ENCODE data around the gene CPED1.

Gene CPED1

DNA sequence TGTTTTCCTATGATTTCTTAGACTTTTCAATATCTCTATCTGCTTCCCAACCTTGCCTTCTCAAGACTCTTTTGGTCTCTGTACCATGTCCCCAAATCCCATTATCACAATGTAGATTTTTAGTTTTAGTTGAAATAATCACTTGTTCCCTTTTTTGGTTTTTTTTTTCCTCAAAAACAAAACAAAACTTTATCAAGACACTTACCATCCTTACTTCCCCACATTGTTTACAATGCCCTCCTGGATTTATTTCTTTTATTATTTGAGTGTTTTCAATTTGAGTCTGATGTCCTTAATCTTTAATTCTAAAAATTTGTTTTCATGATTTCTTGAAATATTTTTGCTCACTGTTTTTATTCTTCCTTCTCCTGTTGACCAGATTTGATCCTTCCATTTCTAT, 112.6 kb downstream of the CPED1 start:
- DNase-seq (ENCODE audit: low read depth) = no peak
- TF ChIP-seq, protein P1, sequence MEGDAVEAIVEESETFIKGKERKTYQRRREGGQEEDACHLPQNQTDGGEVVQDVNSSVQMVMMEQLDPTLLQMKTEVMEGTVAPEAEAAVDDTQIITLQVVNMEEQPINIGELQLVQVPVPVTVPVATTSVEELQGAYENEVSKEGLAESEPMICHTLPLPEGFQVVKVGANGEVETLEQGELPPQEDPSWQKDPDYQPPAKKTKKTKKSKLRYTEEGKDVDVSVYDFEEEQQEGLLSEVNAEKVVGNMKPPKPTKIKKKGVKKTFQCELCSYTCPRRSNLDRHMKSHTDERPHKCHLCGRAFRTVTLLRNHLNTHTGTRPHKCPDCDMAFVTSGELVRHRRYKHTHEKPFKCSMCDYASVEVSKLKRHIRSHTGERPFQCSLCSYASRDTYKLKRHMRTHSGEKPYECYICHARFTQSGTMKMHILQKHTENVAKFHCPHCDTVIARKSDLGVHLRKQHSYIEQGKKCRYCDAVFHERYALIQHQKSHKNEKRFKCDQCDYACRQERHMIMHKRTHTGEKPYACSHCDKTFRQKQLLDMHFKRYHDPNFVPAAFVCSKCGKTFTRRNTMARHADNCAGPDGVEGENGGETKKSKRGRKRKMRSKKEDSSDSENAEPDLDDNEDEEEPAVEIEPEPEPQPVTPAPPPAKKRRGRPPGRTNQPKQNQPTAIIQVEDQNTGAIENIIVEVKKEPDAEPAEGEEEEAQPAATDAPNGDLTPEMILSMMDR (conservative IDR thresholded peaks at IDR 0.05; ENCODE audit: low read length) = no peak
- no peak overlapping the region for H3K4me3 ChIP-seq (ENCODE audit: low read length)

DNA sequence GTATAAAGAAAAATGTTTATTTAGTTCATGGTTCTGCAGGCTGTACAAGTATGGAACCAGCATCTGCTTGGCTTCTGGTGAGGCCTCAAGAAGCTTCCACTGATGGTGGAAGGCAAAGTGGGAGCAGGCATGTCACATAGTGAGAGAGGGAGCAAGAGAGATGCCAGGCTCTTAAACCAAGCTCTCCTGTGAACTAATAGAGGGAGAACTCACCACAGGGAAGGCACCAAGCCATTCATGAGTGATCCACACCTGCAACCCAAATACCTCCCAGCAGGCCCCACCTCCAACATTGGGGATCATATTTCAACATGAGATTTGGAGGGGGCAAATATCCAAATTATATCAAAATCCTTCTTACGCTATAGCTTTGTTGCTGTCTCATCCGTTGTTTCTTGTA, 113.1 kb downstream of the CPED1 start:
- DNase-seq (ENCODE audit: low read depth) = no peak
- no peak overlapping the region for H3K4me3 ChIP-seq (ENCODE audit: low read length)
- TF ChIP-seq, protein P1 (conservative IDR thresholded peaks at IDR 0.05; ENCODE audit: low read length) = no peak

DNA sequence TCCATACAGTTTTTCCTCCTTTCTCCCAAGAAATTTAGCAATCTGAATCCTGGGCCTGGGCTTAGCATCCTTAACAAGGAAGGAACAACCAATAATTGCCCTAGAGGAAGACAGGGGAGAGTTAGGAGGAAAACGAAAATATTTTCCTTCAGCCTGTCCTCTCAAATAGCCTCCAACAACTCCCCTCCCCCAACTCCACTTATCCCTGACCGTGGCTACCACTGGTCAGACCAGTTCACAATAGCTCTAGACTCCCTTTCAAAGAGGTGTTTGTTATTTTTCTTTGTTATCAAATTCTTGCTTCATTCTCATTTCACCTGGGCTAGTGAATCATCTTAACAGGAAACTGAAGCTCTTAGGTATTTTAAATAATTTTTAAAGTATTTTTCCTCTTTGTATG, 114.1 kb downstream of the CPED1 start:
- TF ChIP-seq, protein P1 (conservative IDR thresholded peaks at IDR 0.05; ENCODE audit: low read length) = no peak
- no peak for DNase-seq (ENCODE audit: low read depth)
- no peak overlapping the region for H3K4me3 ChIP-seq (ENCODE audit: low read length)

DNA sequence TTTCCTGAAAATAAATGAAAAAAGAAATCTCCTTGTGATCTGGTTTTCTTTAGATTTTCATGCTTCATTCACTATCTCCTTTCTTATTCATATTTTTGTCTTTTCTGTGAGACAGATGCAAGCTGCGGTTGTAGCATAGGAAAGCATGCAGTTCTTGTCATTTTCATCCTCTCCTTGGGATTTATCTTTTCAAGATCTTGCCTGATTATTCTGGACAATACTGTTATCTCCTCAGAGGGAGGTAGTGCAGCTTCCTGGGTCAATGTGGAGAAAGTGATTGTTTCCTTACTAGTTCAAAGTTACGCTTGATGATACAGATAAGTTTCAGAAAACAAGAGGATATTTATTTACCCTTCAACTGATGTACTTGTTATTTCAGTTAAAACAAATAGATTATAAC, 114.6 kb downstream of the CPED1 start:
- TF ChIP-seq, protein P1 (conservative IDR thresholded peaks at IDR 0.05; ENCODE audit: low read length) = no peak
- no peak overlapping the region for H3K4me3 ChIP-seq (ENCODE audit: low read length)
- DNase-seq (ENCODE audit: low read depth) = no peak

DNA sequence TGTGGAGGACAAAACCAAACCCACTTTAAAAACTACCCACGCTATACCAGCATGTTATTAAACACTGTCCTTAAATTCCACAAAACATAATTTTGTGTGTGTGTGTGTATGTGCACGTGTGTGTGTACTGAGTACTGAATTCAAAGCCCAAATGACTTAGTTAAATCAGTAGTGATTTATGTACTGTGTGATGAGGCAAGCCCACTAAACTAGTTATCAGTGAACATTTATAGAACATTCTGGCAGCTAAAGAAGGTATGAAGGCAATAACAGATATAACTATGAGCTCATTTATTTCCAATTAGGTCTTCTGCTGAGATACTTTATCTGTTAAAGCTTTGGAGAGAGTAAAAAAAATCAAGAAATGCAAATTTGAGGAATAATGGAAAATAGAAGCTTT, 115.1 kb downstream of the CPED1 start:
- TF ChIP-seq, protein P1 (conservative IDR thresholded peaks at IDR 0.05; ENCODE audit: low read length) = no peak
- H3K4me3 ChIP-seq (ENCODE audit: low read length) = no peak overlapping the region
- no peak for DNase-seq (ENCODE audit: low read depth)

DNA sequence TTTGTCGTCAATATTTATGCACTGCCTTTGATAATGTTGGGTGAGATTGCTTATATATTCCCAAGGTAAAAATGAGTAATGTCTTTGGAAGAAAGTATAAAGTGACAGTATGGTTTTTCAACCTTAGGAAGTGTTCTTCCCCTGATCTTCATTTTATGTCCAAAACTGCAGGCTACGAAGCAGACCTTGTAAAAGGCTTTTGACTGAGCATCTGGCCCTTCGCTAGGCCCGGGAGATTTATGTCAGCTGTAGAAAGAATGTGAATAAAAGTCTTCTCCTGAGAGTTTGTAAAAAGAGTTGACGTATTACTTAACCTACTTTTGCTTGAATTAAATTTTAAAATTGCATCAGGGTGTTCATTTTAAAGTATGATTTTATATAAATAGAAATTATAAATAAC, 116.8 kb downstream of the CPED1 start:
- TF ChIP-seq, protein P1 (conservative IDR thresholded peaks at IDR 0.05; ENCODE audit: low read length) = no peak
- H3K4me3 ChIP-seq (ENCODE audit: low read length) = no peak overlapping the region
- no peak for DNase-seq (ENCODE audit: low read depth)

DNA sequence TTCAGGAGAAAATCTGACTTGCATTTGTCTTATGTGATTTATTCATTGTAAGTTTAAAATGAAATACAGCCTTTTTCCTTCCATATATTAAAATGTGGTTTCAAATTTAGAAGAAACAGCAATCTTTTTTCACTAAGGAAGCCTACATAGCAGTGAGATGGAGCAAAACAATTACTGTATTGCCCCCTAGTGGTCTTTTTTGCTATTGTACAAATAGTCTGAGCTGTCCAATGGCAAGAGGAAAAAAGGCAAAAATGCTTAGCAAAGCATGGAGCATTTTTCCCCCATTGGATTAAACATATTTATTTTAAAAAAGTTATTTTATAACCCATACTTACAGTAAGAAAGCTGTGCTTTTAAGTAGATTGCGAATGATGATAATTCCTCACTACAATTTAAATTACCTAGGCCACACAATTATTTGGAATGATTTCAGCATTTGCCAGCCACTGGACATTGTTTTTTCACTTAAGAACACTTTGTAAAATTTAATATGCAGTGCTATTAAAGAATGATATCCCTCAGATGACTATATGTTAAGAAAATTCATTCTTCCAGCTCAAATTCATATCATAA, 119.5 kb downstream of the CPED1 start:
- TF ChIP-seq, protein P1 (conservative IDR thresholded peaks at IDR 0.05; ENCODE audit: low read length) = peak; percentile 86
- H3K4me3 ChIP-seq (ENCODE audit: low read length) = no peak overlapping the region
- peak; percentile 73 for DNase-seq (ENCODE audit: low read depth)

Measured in AG10803 (cell line).